CD4-positive, alpha-beta memory T cell (primary cell): ENCODE data around the gene SEMA4G. TPM values are rescaled to one million over a fixed set of nuclear protein-coding genes. Genes with fewer than 3 reads are reported as not detected.

Experiments used
- CTCF ChIA-PET: fragments of 350-600 bp; sonication (Branson Sonifier 250); formaldehyde crosslinking; loops from one replicate; lab custom pipeline; 2021; ENCODE audit warnings: inconsistent platforms; ENCODE audit not compliant: partially characterized antibody; lab: Charles Lee
- POLR2A ChIA-PET: fragments of 350-600 bp; sonication (Branson Sonifier 250); formaldehyde crosslinking; loops from one replicate; lab custom pipeline; 2021; ENCODE audit not compliant: partially characterized antibody; lab: Charles Lee
- DNase-seq, 5 donors: peaks; one replicate each; pipeline versions ENCODE4 v3.0.0 to v3.0.0-alpha.2; 2020 to 2022; ENCODE audit warnings: mixed read lengths in 1 of 5
- H3K27ac ChIP-seq: one replicate; pipeline ENCODE4 v1.7.0; 2013; ENCODE audit warnings: low read depth, low read length
- H3K27me3 ChIP-seq: 2 replicates; pipeline ENCODE4 v1.7.0; 2013; ENCODE audit warnings: mild to moderate bottlenecking, low read length, moderate library complexity; ENCODE audit not compliant: insufficient read depth
- H3K36me3 ChIP-seq: 2 replicates; pipeline ENCODE4 v1.7.0; 2013; ENCODE audit warnings: mild to moderate bottlenecking, low read length, moderate library complexity; ENCODE audit not compliant: insufficient read depth
- H3K4me1 ChIP-seq: 2 replicates; pipeline ENCODE4 v1.7.0; 2013; ENCODE audit warnings: mild to moderate bottlenecking, low read length, moderate library complexity; ENCODE audit not compliant: insufficient read depth
- H3K4me3 ChIP-seq, 2 donors: one replicate each; pipeline ENCODE4 v1.7.0; 2013; ENCODE audit warnings: low read length in 2 of 2, mild to moderate bottlenecking in 1 of 2
- H3K9me3 ChIP-seq, 2 donors: one replicate each; pipeline ENCODE4 v1.7.0; 2013; ENCODE audit warnings: low read length in 2 of 2, control low read depth in 1 of 2; ENCODE audit not compliant: control insufficient read depth in 1 of 2
- H3K27ac Mint-ChIP-seq, 7 donors: one replicate each; pipeline ENCODE4 v1.8.0; 2020 to 2021; ENCODE audit warnings: mixed read lengths in 7 of 7, mild to moderate bottlenecking in 6 of 7, inconsistent platforms in 3 of 7, moderate library complexity in 3 of 7
- H3K27me3 Mint-ChIP-seq, 2 donors: one replicate each; pipeline ENCODE4 v1.8.0; 2020 to 2021; ENCODE audit warnings: mixed read lengths in 2 of 2
- H3K36me3 Mint-ChIP-seq, 2 donors: one replicate each; pipeline ENCODE4 v1.8.0; 2020 to 2021; ENCODE audit warnings: mixed read lengths in 2 of 2, inconsistent platforms in 1 of 2, mild to moderate bottlenecking in 1 of 2
- H3K4me1 Mint-ChIP-seq, 4 donors: one replicate each; pipeline ENCODE4 v1.8.0; 2020 to 2021; ENCODE audit warnings: mixed read lengths in 4 of 4, mild to moderate bottlenecking in 1 of 4
- H3K4me3 Mint-ChIP-seq, 8 donors: one replicate each; pipeline ENCODE4 v1.8.0; 2020 to 2021; ENCODE audit warnings: mixed read lengths in 8 of 8, mild to moderate bottlenecking in 7 of 8, moderate library complexity in 6 of 8, inconsistent platforms in 3 of 8
- H3K9me3 Mint-ChIP-seq, 8 donors: one replicate each; pipeline ENCODE4 v1.8.0; 2020 to 2021; ENCODE audit warnings: mixed read lengths in 8 of 8, mild to moderate bottlenecking in 5 of 8, inconsistent platforms in 3 of 8, moderate library complexity in 1 of 8
- intact Hi-C: fragments of 100-400 bp; cut with micrococcal nuclease; formaldehyde crosslinking; loops from one replicate; pipeline ENCODE4 v1.15.1; 2023
- polyA plus RNA-seq, 2 donors: library from polyadenylated mRNA; unstranded; fragments of 300-500 nt; fragmentation: Illumina TruSeq; gene quantifications; one replicate each; pipeline ENCODE4 v1.2.3, GENCODE V29; 2021
- total RNA-seq, 2 experiments: library from RNA; stranded (reverse); gene quantifications; one replicate each; pipeline ENCODE4 v1.2.3, GENCODE V29; 2021

The SEMA4G gene
- total and polyA plus RNA-seq, 4 experiments from 2014 or later: 0.26 to 1.4 (median 1.1) TPM; not detected in 1

- Mint-ChIP-seq H3K9me3 (no peaks in the 10 kb centered on the region), H3K27ac (peak overlapping the region in 3 of 7 donors; percentile 2 to 67 (median 61)), H3K4me3 (no peak overlapping the region), H3K4me1 (peaks cover 10 to 15% (median 13%) of the 10 kb centered on the region in 4 donors), H3K27me3 (peaks cover 20 to 23% of the 10 kb centered on the region in 2 donors), H3K36me3 (no peaks in the 10 kb centered on the region)
- Histone ChIP-seq H3K36me3 (no peaks in the 10 kb centered on the region), H3K4me1 (peaks cover 19% of the 10 kb centered on the region), H3K4me3 (no peak overlapping the region), H3K27me3 (peaks cover 11% of the 10 kb centered on the region), H3K9me3 (no peaks in the 10 kb centered on the region), H3K27ac (no peak overlapping the region)
- ChIA-PET CTCF (interaction anchor here (0.9 to 4.3 kb wide), 8 partner anchors 10 to 47 kb away, joined by 3 to 30 read pairs (median 6); partner anchors contain the start of genes PDZD7 and SFXN3), POLR2A (no interaction called here)
- intact Hi-C loops: loop anchor here (5.0 kb wide), 1 partner anchor 100 kb away; the partner anchor contains the start of gene SLF2
- DNase-seq: peak; percentile 51 to 72 (median 65)
Observed at GRCh38 chr10:101012525-101013364, 43.4 kb downstream of the SEMA4G start.

DNA sequence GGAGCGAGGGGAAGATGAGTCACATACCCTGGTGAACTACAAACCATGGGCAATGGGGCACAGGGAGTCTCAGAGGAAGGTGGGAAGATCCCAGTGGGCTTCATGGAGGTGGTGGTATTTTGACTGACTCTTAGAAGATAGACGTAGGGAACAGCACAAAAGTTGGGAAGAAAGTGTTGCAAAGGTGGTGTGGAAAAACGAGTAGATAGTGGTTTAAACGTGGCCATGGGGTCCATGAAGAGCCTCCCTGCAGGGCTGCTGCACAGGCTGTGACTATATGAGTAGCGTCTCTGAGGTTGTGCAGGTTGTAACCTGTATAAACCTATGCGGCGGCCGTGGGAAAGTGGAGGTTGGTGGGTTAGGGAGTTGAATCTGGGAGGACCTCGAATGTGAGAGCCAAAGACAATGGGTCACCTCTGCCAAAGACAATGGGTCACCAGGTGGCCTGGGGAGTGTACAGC is 44.1 kb downstream of the SEMA4G start:
- H3K4me3 Mint-ChIP-seq: no peak overlapping the region
- H3K4me1 ChIP-seq: peaks cover 19% of the 10 kb centered on the region
- no peak overlapping the region for H3K4me3 ChIP-seq
- peak overlapping the region in 2 of 7 donors; percentile 2 to 67 for H3K27ac Mint-ChIP-seq
- intact Hi-C loops: loop anchor here (5.0 kb wide), 1 partner anchor 101 kb away; the partner anchor contains the start of gene SLF2
- peaks cover 10 to 16% (median 13%) of the 10 kb centered on the region in 4 donors for H3K4me1 Mint-ChIP-seq
- H3K27me3 ChIP-seq: peaks cover 11% of the 10 kb centered on the region
- ChIA-PET CTCF (interaction anchor here (0.7 to 7.2 kb wide), 15 partner anchors 11 to 452 kb away, joined by 3 to 171 read pairs (median 8); partner anchors contain the start of genes LZTS2, PDZD7, SEMA4G and SFXN3), POLR2A (interaction anchor here (0.6 to 2.9 kb wide), 3 partner anchors 14 to 17 kb away, joined by 4 to 19 read pairs (median 7); partner anchors contain the start of genes LZTS2, PDZD7 and SFXN3)
- no peaks in the 10 kb centered on the region for H3K9me3 ChIP-seq
- no peaks in the 10 kb centered on the region for H3K9me3 Mint-ChIP-seq
- H3K27ac ChIP-seq: no peak overlapping the region
- peaks cover 22 to 27% of the 10 kb centered on the region in 2 donors for H3K27me3 Mint-ChIP-seq
- H3K36me3 Mint-ChIP-seq: no peaks in the 10 kb centered on the region
- no peak for DNase-seq
- no peaks in the 10 kb centered on the region for H3K36me3 ChIP-seq

GRCh38 chr10:101014230-101014884 is 45.1 kb downstream of the SEMA4G start:
- Histone ChIP-seq H3K36me3 (no peaks in the 10 kb centered on the region), H3K27ac (no peak overlapping the region), H3K4me1 (peaks cover 19% of the 10 kb centered on the region), H3K4me3 (no peak overlapping the region), H3K9me3 (no peaks in the 10 kb centered on the region), H3K27me3 (peaks cover 11% of the 10 kb centered on the region)
- peak; percentile 65 to 76 (median 70) for DNase-seq
- Mint-ChIP-seq H3K4me1 (peaks cover 12 to 19% (median 13%) of the 10 kb centered on the region in 4 donors), H3K27me3 (peaks cover 25 to 30% of the 10 kb centered on the region in 2 donors), H3K27ac (no peak overlapping the region), H3K36me3 (no peaks in the 10 kb centered on the region), H3K9me3 (no peaks in the 10 kb centered on the region), H3K4me3 (peak overlapping the region in 2 of 8 donors; percentile 6 to 22)
- intact Hi-C loops: loop anchor here (1.0 to 5.0 kb wide), 6 partner anchors 16 to 452 kb away; partner anchors contain the start of genes KAZALD1, SEMA4G and SLF2
- POLR2A ChIA-PET: interaction anchor here (1.2 to 2.9 kb wide), 4 partner anchors 15 to 46 kb away, joined by 3 to 19 read pairs (median 10); partner anchors contain the start of genes LZTS2, PDZD7 and SFXN3
- CTCF ChIA-PET: interaction anchor here (0.6 to 7.2 kb wide), 29 partner anchors 9 to 1207 kb away, joined by 3 to 171 read pairs (median 4); partner anchors contain the start of genes LZTS2, PDZD7, SEMA4G and SFXN3

GRCh38 chr10:101014966-101015581 is 45.8 kb downstream of the SEMA4G start:
- no peak overlapping the region for H3K27ac Mint-ChIP-seq
- peaks cover 19% of the 10 kb centered on the region for H3K4me1 ChIP-seq
- no peak overlapping the region for H3K27ac ChIP-seq
- no peak overlapping the region for H3K4me3 ChIP-seq
- ChIA-PET CTCF (interaction anchor here (0.6 to 7.2 kb wide), 27 partner anchors 9 to 454 kb away, joined by 3 to 171 read pairs (median 5); partner anchors contain the start of genes LZTS2, PDZD7, SEMA4G and SFXN3), POLR2A (interaction anchor here (1.2 to 2.9 kb wide), 3 partner anchors 17 to 46 kb away, joined by 3 to 19 read pairs (median 12); partner anchors contain the start of genes PDZD7 and SFXN3)
- peaks cover 11% of the 10 kb centered on the region for H3K27me3 ChIP-seq
- no peaks in the 10 kb centered on the region for H3K36me3 Mint-ChIP-seq
- no peak for DNase-seq
- no peaks in the 10 kb centered on the region for H3K9me3 ChIP-seq
- H3K4me1 Mint-ChIP-seq: peaks cover 12 to 19% (median 14%) of the 10 kb centered on the region in 4 donors
- no peaks in the 10 kb centered on the region for H3K9me3 Mint-ChIP-seq
- intact Hi-C loops: loop anchor here (1.0 to 5.0 kb wide), 6 partner anchors 17 to 453 kb away; partner anchors contain the start of genes KAZALD1, SEMA4G and SLF2
- H3K27me3 Mint-ChIP-seq: peaks cover 27 to 32% of the 10 kb centered on the region in 2 donors
- no peak overlapping the region for H3K4me3 Mint-ChIP-seq
- no peaks in the 10 kb centered on the region for H3K36me3 ChIP-seq

DNA sequence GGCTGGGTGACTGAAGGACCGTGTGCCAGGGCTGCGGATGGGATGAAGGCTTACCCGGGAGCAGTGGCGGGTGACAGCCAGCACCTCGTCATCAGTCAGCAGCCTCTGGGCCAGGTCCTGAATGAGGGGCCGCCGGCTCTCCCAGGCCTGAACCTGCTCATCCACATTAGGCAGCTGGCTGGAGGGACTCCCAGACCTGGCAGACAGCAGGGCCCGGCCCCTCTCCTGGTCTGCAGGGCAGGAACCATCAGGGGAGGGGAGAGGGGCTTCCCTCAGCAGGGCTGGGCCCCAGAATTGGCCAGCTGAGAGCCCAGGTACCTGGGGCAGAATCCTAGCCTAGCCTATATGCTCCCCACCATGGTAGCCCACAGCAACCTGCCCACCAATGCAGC is 46.3 kb downstream of the SEMA4G start:
- H3K27ac ChIP-seq: no peak overlapping the region
- H3K9me3 ChIP-seq: no peaks in the 10 kb centered on the region
- POLR2A ChIA-PET: interaction anchor here (2.7 to 2.9 kb wide), 2 partner anchors 16 to 18 kb away, joined by 12 to 19 read pairs; partner anchors contain the start of genes PDZD7 and SFXN3
- H3K4me1 Mint-ChIP-seq: peaks cover 12 to 19% (median 14%) of the 10 kb centered on the region in 4 donors
- CTCF ChIA-PET: interaction anchor here (1.2 to 7.2 kb wide), 11 partner anchors 8 to 58 kb away, joined by 3 to 171 read pairs (median 13); partner anchors contain the start of genes LZTS2 and SEMA4G
- peaks cover 19% of the 10 kb centered on the region for H3K4me1 ChIP-seq
- H3K4me3 Mint-ChIP-seq: no peak overlapping the region
- DNase-seq: no peak
- no peak overlapping the region for H3K4me3 ChIP-seq
- no peaks in the 10 kb centered on the region for H3K9me3 Mint-ChIP-seq
- intact Hi-C loops: loop anchor here (2.0 kb wide), 1 partner anchor 47 kb away; the partner anchor contains the start of gene SEMA4G
- H3K36me3 Mint-ChIP-seq: no peaks in the 10 kb centered on the region
- no peak overlapping the region for H3K27ac Mint-ChIP-seq
- peaks cover 11% of the 10 kb centered on the region for H3K27me3 ChIP-seq
- H3K27me3 Mint-ChIP-seq: peaks cover 28 to 34% of the 10 kb centered on the region in 2 donors
- no peaks in the 10 kb centered on the region for H3K36me3 ChIP-seq

DNA sequence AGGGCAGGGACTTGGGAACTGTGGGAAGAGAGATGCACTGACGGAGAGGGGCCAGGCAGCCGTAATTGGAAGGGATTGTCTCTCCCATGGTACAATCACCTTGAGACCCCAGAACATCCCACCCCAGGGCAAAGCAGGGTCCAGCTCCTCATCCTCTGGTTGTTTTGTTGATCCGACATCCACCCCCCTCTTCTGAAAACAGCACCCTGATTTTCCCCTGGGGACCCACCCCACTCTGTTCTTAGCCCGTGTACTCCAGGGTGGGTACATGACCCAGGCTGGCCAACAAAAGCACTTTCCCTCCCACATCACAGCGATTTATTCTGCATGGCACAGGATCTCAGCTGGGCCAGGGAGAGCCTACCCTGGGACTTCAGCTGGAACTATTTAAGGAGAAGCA is 47.5 kb downstream of the SEMA4G start:
- H3K9me3 Mint-ChIP-seq: no peaks in the 10 kb centered on the region
- POLR2A ChIA-PET: interaction anchor here (1.0 to 3.3 kb wide), 4 partner anchors 15 to 20 kb away, joined by 3 to 13 read pairs (median 8); partner anchors contain the start of genes PDZD7 and SFXN3

More for the DNA sequence above, 47.5 kb downstream of the SEMA4G start:
- intact Hi-C loops: no loop called here
- Histone ChIP-seq H3K9me3 (no peaks in the 10 kb centered on the region), H3K36me3 (no peaks in the 10 kb centered on the region), H3K4me3 (no peak overlapping the region), H3K4me1 (peaks cover 19% of the 10 kb centered on the region), H3K27ac (no peak overlapping the region), H3K27me3 (peaks cover 11% of the 10 kb centered on the region)
- Mint-ChIP-seq H3K27ac (peak overlapping the region in 1 of 7 donors; percentile 12), H3K4me1 (peaks cover 12 to 19% (median 14%) of the 10 kb centered on the region in 4 donors), H3K36me3 (no peaks in the 10 kb centered on the region), H3K4me3 (no peak overlapping the region), H3K27me3 (peaks cover 28 to 39% of the 10 kb centered on the region in 2 donors)
- DNase-seq: no peak
- CTCF ChIA-PET: interaction anchor here (0.6 to 7.2 kb wide), 12 partner anchors 9 to 478 kb away, joined by 3 to 171 read pairs (median 6); partner anchors contain the start of genes KAZALD1, LZTS2 and SEMA4G
